Smooth muscle cell (in vitro differentiated cells): Measurements from ENCODE around the gene TBX4. TPM values are rescaled to one million over a fixed set of nuclear protein-coding genes. Genes with fewer than 3 reads are reported as not detected.

Experiments
- DNase-seq: peaks from one replicate; lab custom pipeline; 2025; ENCODE audit not compliant: unreplicated experiment; lab: John Stamatoyannopoulos, UW
- H2AFZ ChIP-seq: fragments of 200-600 bp; sonication (generic); 2 replicates; pipeline ENCODE4 v1.6.0; 2016; ENCODE audit warnings: antibody characterized with exemption, low read depth, mild to moderate bottlenecking
- H3F3A ChIP-seq: fragments of 200-600 bp; sonication (generic); 2 replicates; pipeline ENCODE4 v1.6.0; 2017; ENCODE audit warnings: antibody characterized with exemption, low read depth
- H3K27ac ChIP-seq: fragments of 200-600 bp; sonication (generic); 2 replicates; pipeline ENCODE4 v1.5.1; 2016; ENCODE audit warnings: low read depth, mild to moderate bottlenecking
- H3K27me3 ChIP-seq: fragments of 200-600 bp; sonication (generic); 2 replicates; pipeline ENCODE4 v1.6.1; 2016; ENCODE audit warnings: low read depth, mild to moderate bottlenecking
- H3K36me3 ChIP-seq: fragments of 200-600 bp; sonication (generic); 2 replicates; pipeline ENCODE4 v1.5.1; 2016; ENCODE audit warnings: low read depth
- H3K4me1 ChIP-seq: fragments of 200-600 bp; sonication (generic); 2 replicates; pipeline ENCODE4 v1.5.1; 2016; ENCODE audit warnings: low read depth
- H3K4me2 ChIP-seq: fragments of 200-600 bp; sonication (generic); 2 replicates; pipeline ENCODE4 v1.6.0; 2016; ENCODE audit warnings: mild to moderate bottlenecking
- H3K4me3 ChIP-seq: fragments of 200-600 bp; sonication (generic); 2 replicates; pipeline ENCODE4 v1.5.1; 2016; ENCODE audit warnings: mild to moderate bottlenecking
- H3K79me2 ChIP-seq: fragments of 200-600 bp; sonication (generic); 2 replicates; pipeline ENCODE4 v1.6.0; 2016; ENCODE audit warnings: low read depth, mild to moderate bottlenecking
- H3K9ac ChIP-seq: fragments of 200-600 bp; sonication (generic); 2 replicates; pipeline ENCODE4 v1.6.0; 2016; ENCODE audit warnings: low read depth
- H3K9me3 ChIP-seq: fragments of 200-600 bp; sonication (generic); replicated peaks from 2 replicates; pipeline ENCODE4 v1.5.1; 2016; ENCODE audit warnings: low read depth
- H4K20me1 ChIP-seq: fragments of 200-600 bp; sonication (generic); 2 replicates; pipeline ENCODE4 v1.6.0; 2016; ENCODE audit warnings: low read depth
- CTCF ChIP-seq: fragments of 200-600 bp; sonication (generic); IDR thresholded peaks from 2 replicates; pipeline ENCODE4 v1.5.1; 2017; ENCODE audit warnings: borderline replicate concordance, mild to moderate bottlenecking, antibody characterized with exemption; ENCODE audit not compliant: insufficient read depth, poor library complexity, severe bottlenecking
- WGBS: methylation state at CpG from one replicate; pipeline ENCODE4 v1.1.7; 2016; ENCODE audit warnings: low lambda C conversion rate; 5-methylcytosine and 5-hydroxymethylcytosine counted together
- polyA plus RNA-seq: library from polyadenylated mRNA; unstranded; fragments of >200 nt; fragmentation: Nextera tagmentation; extraction: Ambion mirVana; gene quantifications from 2 replicates; pipeline ENCODE4 v1.2.1, GENCODE V29; 2016
- total RNA-seq: library from RNA; depleted of rRNA; stranded (reverse); fragments of >200 nt; gene quantifications from 2 replicates; pipeline ENCODE4 v1.2.3, GENCODE V29; 2014

TBX4 gene
- total and polyA plus RNA-seq, 2 experiments from 2014 or later = 14.1 to 22.7 TPM

GRCh38 chr17:61461967-61462718, 9.9 kb downstream of the TBX4 start:
- peaks cover 20% of the 10 kb centered on the region for H3F3A ChIP-seq
- H2AFZ ChIP-seq = peak overlapping the region; percentile 71
- no peak for TF ChIP-seq CTCF
- peaks cover 28% of the 10 kb centered on the region for H3K4me1 ChIP-seq
- H3K27ac ChIP-seq = peak overlapping the region; percentile 60
- 4% methylated on average over 41 of the region's 55 CpGs for WGBS
- no peaks in the 10 kb centered on the region for H4K20me1 ChIP-seq
- peaks cover 65% of the 10 kb centered on the region for H3K79me2 ChIP-seq
- H3K4me3 ChIP-seq = peak overlapping the region; percentile 48
- DNase-seq = no peak
- no peaks in the 10 kb centered on the region for H3K9me3 ChIP-seq
- peak overlapping the region; percentile 41 for H3K9ac ChIP-seq
- no peaks in the 10 kb centered on the region for H3K36me3 ChIP-seq
- peaks cover 6% of the 10 kb centered on the region for H3K27me3 ChIP-seq
- H3K4me2 ChIP-seq = peak overlapping the region; percentile 91

GRCh38 chr17:61462719-61463315, 10.6 kb downstream of the TBX4 start:
- peaks cover 2% of the 10 kb centered on the region for H3K27me3 ChIP-seq
- no peaks in the 10 kb centered on the region for H4K20me1 ChIP-seq
- no peaks in the 10 kb centered on the region for H3K36me3 ChIP-seq
- H3K27ac ChIP-seq = no peak overlapping the region
- no peak for TF ChIP-seq CTCF
- no peak overlapping the region for H3K9ac ChIP-seq
- H3K4me1 ChIP-seq = peaks cover 26% of the 10 kb centered on the region
- H3K4me3 ChIP-seq = peak overlapping the region; percentile 48
- no peak for DNase-seq
- peak overlapping the region; percentile 91 for H3K4me2 ChIP-seq
- no peaks in the 10 kb centered on the region for H3K9me3 ChIP-seq
- peaks cover 58% of the 10 kb centered on the region for H3K79me2 ChIP-seq
- no peak overlapping the region for H2AFZ ChIP-seq
- 27% methylated on average over 9 of the region's 10 CpGs for WGBS
- peaks cover 20% of the 10 kb centered on the region for H3F3A ChIP-seq

- 66% methylated on average over 12 of the region's 12 CpGs for WGBS
- H4K20me1 ChIP-seq = no peaks in the 10 kb centered on the region
- H3K36me3 ChIP-seq = no peaks in the 10 kb centered on the region
- peak overlapping the region; percentile 39 for H3K4me2 ChIP-seq
- no peaks in the 10 kb centered on the region for H3K27me3 ChIP-seq
- peaks cover 31% of the 10 kb centered on the region for H3K4me1 ChIP-seq
- H3K9me3 ChIP-seq = no peaks in the 10 kb centered on the region
- H3F3A ChIP-seq = peaks cover 24% of the 10 kb centered on the region
- no peak overlapping the region for H3K4me3 ChIP-seq
- no peak overlapping the region for H3K9ac ChIP-seq
- H3K27ac ChIP-seq = no peak overlapping the region
- peaks cover 51% of the 10 kb centered on the region for H3K79me2 ChIP-seq
- no peak for DNase-seq
- peak; percentile 27 for TF ChIP-seq CTCF
- H2AFZ ChIP-seq = no peak overlapping the region
These were observed 11.3 kb downstream of the TBX4 start for GRCh38 chr17:61463316-61464129.
